GM20000 (cell line): ENCODE results near the gene FCN3.
"Not testable (repeated sequence)": the region's sequence is repeated elsewhere in the genome, so short reads cannot be mapped to it uniquely, and the experiment has no call there.

Experiments used
- DNase-seq: peaks from one replicate; pipeline ENCODE4 v3.0.0; 2012; ENCODE audit warnings: low spot score
- TF ChIP-seq, protein P1 (sequence below): IDR thresholded peaks from 2 replicates; pipeline ENCODE4 v1.5.1; 2012; ENCODE audit warnings: mild to moderate bottlenecking, control low read depth; ENCODE audit errors: extremely low read depth, missing control alignments

Gene FCN3

DNA sequence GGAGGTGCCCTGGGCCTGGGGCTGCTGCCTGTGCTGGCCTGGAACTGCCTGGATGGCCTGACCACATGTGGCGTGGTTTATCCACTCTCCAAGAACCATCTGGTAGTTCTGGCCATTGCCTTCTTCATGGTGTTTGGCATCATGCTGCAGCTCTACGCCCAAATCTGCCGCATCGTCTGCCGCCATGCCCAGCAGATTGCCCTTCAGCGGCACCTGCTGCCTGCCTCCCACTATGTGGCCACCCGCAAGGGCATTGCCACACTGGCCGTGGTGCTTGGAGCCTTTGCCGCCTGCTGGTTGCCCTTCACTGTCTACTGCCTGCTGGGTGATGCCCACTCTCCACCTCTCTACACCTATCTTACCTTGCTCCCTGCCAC lies 19.6 kb upstream of the FCN3 start:
- TF ChIP-seq, protein P1, sequence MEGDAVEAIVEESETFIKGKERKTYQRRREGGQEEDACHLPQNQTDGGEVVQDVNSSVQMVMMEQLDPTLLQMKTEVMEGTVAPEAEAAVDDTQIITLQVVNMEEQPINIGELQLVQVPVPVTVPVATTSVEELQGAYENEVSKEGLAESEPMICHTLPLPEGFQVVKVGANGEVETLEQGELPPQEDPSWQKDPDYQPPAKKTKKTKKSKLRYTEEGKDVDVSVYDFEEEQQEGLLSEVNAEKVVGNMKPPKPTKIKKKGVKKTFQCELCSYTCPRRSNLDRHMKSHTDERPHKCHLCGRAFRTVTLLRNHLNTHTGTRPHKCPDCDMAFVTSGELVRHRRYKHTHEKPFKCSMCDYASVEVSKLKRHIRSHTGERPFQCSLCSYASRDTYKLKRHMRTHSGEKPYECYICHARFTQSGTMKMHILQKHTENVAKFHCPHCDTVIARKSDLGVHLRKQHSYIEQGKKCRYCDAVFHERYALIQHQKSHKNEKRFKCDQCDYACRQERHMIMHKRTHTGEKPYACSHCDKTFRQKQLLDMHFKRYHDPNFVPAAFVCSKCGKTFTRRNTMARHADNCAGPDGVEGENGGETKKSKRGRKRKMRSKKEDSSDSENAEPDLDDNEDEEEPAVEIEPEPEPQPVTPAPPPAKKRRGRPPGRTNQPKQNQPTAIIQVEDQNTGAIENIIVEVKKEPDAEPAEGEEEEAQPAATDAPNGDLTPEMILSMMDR: no peak
- DNase-seq: peak; percentile 11

DNA sequence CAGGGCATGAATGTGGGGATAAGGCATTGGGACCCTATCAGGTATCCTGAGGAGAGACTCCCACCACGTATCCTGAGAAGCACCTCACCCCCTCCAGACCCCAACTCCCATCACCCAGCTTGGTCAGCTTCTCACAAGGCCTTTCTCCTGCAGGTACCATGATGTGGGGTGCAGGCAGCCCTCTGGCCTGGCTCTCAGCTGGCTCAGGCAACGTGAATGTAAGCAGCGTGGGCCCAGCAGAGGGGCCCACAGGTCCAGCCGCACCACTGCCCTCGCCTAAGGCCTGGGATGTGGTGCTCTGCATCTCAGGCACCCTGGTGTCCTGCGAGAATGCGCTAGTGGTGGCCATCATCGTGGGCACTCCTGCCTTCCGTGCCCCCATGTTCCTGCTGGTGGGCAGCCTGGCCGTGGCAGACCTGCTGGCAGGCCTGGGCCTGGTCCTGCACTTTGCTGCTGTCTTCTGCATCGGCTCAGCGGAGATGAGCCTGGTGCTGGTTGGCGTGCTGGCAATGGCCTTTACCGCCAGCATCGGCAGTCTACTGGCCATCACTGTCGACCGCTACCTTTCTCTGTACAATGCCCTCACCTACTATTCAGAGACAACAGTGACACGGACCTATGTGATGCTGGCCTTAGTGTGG lies 19.1 kb upstream of the FCN3 start:
- peak; percentile 9 for DNase-seq
- TF ChIP-seq, protein P1: no peak

DNA sequence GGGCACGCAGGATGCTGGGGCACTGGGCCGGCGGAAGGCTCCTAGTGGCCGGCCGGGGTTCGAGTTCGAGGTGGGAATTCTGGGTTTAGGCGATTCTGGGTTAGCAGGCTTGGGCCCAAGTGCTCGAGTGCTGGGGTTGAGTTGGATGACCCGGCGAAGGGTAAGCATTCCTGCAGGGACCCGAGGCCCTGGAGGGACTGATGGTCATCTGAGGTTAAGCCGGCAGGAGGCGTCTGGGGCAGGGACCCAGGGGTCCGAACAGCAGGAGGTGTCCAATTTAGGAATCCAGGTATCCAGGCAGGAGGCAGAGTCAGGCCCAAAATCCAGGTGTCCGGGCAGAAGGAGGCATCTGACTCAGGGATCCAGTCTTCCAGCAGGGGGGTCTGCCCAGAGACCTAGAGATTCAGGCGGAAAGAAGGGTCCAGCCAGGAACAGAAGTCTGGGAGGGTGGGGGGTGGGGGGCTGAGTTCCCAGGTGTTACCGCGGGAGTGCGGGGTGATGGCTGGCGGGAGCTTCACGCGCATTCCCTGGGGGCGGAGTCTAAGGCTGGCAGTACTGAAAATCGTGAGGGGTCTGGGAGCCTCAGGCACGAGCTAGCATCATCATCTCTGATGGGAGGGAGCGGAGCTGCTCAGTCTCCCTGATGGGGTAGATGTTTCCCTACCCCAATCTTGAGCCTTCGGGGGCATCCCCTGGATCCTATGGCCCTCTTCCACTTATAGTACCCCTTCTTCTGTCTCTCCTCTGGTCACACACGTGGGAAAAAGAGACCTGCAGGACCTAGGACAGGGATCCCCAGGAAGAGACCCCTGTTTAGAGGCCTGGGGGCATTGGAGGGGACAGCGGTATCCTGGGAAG lies 18.4 kb upstream of the FCN3 start:
- peak; percentile 40 for DNase-seq
- TF ChIP-seq, protein P1: no peak

DNA sequence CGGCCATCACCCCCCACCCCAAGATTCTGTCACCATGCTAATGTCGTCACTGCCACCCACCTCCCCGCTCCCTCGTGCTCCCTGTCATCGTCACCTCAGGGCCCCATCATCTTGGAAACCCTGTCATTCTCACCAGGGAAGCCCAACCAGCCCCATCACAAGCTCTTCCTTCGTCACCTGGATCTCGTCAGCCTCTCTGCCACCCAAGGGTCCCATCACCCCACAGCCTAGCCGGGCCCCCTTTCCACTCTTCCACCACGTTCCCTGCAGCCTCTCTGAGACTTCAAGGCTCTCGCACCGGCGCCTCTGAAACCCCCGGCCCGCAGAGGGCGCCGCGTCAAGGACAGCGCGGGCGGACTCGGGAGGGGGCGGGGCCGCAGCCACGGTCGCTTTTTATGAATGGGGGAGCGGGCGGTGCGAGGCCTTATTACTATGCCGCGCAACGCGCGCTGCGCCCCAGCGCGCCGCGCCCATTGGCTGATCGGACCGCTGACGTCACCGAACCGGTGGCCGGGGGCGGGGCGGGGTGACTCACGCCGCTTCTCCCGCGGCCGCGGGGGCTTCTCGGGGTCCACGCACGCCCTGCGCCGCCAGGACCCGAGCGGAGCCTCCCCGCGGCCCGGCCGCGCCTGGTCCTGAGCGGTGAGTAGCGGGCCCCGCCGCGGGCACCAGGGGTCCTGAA lies 17.6 kb upstream of the FCN3 start, which contains the start of gene GPR3:
GPR3 (plus strand) TSS at position 527 of the 682 bp plus-strand sequence. CDS start 1,177 bp downstream, outside the sequence.
- peak; percentile 96 for DNase-seq
- TF ChIP-seq, protein P1: peak; percentile 41

DNA sequence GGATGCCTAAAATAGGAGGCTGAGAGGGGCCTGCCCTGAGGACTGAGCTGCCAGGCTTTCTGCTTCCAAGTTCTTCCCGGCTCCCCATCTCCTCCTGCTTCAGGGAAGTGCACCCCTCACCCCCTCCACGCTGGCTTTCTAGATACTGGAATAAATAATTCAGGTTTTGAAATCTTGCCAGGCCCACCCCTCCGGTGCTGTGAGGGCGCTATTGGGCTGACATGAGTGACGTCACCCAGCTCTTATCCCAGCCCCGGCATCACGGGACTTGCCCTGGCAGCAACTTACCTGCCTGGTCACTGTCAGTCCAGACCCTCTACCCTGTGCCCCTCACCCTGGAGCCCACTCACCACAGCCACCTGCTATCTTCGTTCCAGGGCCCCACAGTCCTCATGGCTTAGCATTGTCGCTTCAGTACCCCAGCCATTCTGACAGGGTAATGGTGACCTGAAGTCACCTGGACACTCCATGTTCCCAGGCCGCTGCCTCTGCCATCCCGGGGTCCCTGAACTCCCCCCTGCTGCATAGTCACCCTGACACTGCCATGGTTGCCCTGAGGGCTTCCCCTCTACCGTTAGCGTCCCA lies 17.0 kb upstream of the FCN3 start:
- DNase-seq: peak; percentile 44
- TF ChIP-seq, protein P1: peak; percentile 3

DNA sequence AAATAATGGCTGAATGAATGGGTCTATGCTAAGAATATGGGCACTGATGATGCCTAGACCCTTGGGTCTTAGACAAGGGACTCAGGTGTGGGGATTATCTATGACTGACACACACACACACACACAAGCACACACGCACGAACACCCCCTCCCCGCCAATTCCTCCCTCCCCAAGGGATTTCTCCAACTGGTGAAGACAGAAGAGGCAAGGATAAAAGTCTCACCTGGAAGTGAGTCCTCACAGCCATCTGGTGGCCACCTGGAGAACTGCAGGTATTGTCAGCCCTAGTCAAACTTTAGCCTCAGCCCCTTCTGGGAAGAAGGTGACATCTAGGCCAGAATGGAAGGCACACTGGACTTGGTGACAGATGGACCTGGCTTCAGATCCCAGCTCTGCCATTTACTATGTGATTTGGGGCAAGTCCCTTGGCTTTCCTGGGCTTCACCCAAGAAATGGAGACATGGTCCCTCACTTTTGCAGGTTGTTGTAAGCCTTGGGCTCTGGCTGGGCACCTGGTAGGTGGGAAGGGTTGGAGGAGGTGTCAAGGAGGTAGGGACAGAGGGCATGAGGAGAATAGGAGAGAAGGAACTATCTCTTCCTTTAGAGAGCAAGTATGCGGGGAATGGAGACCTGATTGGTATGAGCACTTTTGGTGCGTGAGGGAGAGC lies 13.8 kb upstream of the FCN3 start:
- TF ChIP-seq, protein P1: peak; percentile 95
- peak; percentile 86 for DNase-seq

DNA sequence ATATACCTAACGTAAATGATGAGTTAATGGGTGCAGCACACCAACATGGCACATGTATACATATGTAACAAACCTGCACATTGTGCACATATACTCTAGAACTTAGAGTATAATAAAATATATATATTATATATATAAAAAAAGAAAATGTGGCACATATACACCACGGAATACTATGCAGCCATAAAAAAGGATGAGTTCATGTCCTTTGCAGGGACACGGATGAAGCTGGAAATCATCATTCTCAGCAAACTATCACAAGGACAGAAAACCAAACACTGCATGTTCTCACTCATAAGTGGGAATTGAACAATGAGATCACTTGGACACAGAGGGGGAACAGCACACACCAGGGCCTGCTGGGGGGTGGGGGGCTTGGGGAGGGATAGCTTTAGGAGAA lies 10.2 kb upstream of the FCN3 start:
- not testable (repeated sequence) for DNase-seq
